ENCODE measurements around the gene SGMS1.

DNA sequence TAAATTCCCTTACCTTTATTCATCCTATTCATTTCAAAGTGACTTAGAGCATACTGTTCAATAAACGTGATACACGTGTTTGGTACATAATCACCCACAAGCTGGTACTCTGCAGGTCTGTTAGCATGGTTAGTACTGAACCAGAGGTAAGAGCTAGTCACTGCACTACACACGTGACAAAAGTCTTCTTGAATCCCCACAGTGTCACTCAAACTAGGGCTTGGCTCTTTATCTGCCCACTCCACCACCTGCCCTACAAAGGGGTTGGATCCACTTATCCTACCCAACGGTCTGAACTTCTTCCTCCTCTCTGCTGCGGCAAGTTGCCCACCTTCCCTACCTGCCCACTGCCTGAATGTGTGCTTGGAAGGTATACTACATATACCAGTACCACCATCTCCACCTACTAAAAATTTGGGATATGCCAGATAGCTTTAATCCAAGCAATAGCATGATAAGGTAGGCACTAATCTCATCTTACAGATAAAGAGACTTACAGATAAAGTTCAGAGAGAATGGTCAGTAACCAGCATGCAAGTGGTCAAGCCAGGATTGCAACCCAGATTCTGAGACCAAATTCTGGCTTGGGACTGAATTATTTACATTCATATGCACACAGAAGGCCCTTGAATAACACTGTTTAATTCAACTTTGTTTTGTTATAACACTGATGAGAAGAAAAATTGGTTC, 92.2 kb downstream of the SGMS1 start:
- no peak for TF ChIP-seq POLR2A (IDR thresholded peaks at IDR 0.05)
- TF ChIP-seq, protein P1, sequence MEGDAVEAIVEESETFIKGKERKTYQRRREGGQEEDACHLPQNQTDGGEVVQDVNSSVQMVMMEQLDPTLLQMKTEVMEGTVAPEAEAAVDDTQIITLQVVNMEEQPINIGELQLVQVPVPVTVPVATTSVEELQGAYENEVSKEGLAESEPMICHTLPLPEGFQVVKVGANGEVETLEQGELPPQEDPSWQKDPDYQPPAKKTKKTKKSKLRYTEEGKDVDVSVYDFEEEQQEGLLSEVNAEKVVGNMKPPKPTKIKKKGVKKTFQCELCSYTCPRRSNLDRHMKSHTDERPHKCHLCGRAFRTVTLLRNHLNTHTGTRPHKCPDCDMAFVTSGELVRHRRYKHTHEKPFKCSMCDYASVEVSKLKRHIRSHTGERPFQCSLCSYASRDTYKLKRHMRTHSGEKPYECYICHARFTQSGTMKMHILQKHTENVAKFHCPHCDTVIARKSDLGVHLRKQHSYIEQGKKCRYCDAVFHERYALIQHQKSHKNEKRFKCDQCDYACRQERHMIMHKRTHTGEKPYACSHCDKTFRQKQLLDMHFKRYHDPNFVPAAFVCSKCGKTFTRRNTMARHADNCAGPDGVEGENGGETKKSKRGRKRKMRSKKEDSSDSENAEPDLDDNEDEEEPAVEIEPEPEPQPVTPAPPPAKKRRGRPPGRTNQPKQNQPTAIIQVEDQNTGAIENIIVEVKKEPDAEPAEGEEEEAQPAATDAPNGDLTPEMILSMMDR (IDR thresholded peaks at IDR 0.05), result no peak

Measured in prostate gland (tissue), 2 donors.